H1 (cell line): ENCODE data around the gene CHI3L1. TPM values are rescaled to one million over a fixed set of nuclear protein-coding genes. Genes with fewer than 3 reads are reported as not detected.

Experiments used
- SIRT6 ChIP-seq: IDR thresholded peaks from one replicate; pipeline ENCODE4 v1.7.1; 2012; ENCODE audit warnings: low read length, inconsistent platforms
- ZNF274 ChIP-seq: IDR thresholded peaks from 2 replicates; pipeline ENCODE4 v1.7.0; 2012; ENCODE audit warnings: low read length, borderline replicate concordance; ENCODE audit errors: extremely low read depth
- polyA plus RNA-seq, 7 experiments: library from polyadenylated mRNA; depleted of rRNA in 3 of 7; stranded (reverse) in 5 of 7; unstranded in 2 of 7; fragments of >200 nt in 5 of 7; fragments of 200-250 nt in 2 of 7; gene quantifications; 1 replicate in 5 of 7; 2 replicates in 1 of 7; 4 replicates in 1 of 7; pipeline versions ENCODE4 v1.2.1 to v1.2.3, GENCODE V29; 2011 to 2013; ENCODE audit warnings: missing spikeins in 2 of 7, mixed read lengths in 2 of 7
- total RNA-seq: library from RNA; stranded (reverse); fragmentation: NEBNext Ultra II Directional; extraction: Animal tissue kit (Norgen Biotek cat#: 25700); gene quantifications from 2 replicates; pipeline ENCODE4 v1.2.1, GENCODE V29; 2021

CHI3L1 gene
- total and polyA plus RNA-seq, 2 of the 8 experiments (the other 6 are each of a cell fraction or from before 2014, with no cell fraction given): 1.0 TPM; not detected in 1

DNA sequence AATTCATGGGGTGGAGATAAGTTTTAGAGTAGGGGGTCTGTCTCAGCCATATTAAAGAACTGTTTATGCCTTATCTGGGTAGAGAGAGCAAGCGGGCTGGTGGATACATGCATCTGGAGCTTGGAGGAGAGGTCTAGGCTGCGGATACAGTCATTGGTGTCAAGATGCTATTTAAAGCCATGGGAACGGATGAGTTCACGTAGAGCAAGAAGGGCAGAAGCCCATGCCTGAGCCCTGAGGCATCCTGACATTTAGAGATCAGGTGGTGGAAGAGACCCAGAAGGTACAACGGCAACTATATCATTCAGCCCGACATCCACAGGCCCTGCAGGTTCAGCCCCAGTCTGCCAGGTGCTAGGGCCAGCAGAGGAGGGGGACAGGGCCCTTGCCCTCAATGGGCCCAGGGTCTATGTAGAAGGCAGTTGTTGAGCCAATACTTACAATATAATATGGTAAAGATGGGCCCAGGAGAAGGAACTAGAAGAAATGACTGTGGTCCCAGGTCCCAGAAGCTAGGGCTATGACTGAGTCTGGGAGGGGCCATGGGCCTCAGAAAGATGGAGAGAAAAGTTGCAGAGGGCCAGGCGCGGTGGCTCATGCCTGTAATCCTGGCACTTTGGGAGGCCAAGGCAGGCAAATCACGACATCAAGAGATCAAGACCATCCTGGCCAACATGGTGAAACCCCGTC is 15.2 kb upstream of the CHI3L1 start (continued):
- TF ChIP-seq ZNF274 (no peak), SIRT6 (no peak)
